ENCODE data around the gene PLOD3. TPM values are rescaled to one million over a fixed set of nuclear protein-coding genes. Genes with fewer than 3 reads are reported as not detected.

Gene PLOD3
- total and polyA plus RNA-seq, 2 donors (not counting 1 experiment from before 2014, with no cell fraction given): 40.1 to 47.5 TPM

- no peak overlapping the region for H3K27ac Mint-ChIP-seq
- Histone ChIP-seq H3K4me3 (ENCODE audit: control extremely low read depth in 1 of 5, extremely low read depth in 1 of 5, insufficient read depth in 1 of 5, low read depth in 2 of 5, low read length in 4 of 5) (peak overlapping the region in 1 of 5 experiments; percentile 29), H3K36me3 (replicated peaks in 1 of 2; ENCODE audit: control extremely low read depth in 1 of 2, control insufficient read depth in 1 of 2, extremely low read depth in 1 of 2, insufficient read depth in 2 of 2, low read length in 1 of 2) (no peaks in the 10 kb centered on the region), H4K20me1 (ENCODE audit: control insufficient read depth, insufficient read depth, low read length, poor library complexity, severe bottlenecking) (no peaks in the 10 kb centered on the region), H3K27ac (ENCODE audit: low read length in 2 of 2) (no peak overlapping the region), H3K79me2 (ENCODE audit: control insufficient read depth, insufficient read depth, low read length) (no peaks in the 10 kb centered on the region), H3K27me3 (replicated peaks in 1 of 4; ENCODE audit: control extremely low read depth in 1 of 4, control insufficient read depth in 3 of 4, insufficient read depth in 4 of 4, low read length in 3 of 4) (peaks cover 0 to 77% (median 44%) of the 10 kb centered on the region in 4 experiments), H3K4me2 (replicated peaks; ENCODE audit: low read depth, low read length, poor library complexity, severe bottlenecking) (peak overlapping the region; percentile 66), H2AFZ (ENCODE audit: insufficient read depth, low read depth, low read length, poor library complexity, severe bottlenecking) (peak overlapping the region; percentile 10), H3K9ac (ENCODE audit: low read length) (peak overlapping the region; percentile 15), H3K9me3 (ENCODE audit: control extremely low read depth in 1 of 3, control insufficient read depth in 2 of 3, insufficient read depth in 1 of 3, low read length in 2 of 3) (peaks cover 0 to under 1% (median 0%) of the 10 kb centered on the region in 3 donors), H3K4me1 (ENCODE audit: control insufficient read depth in 2 of 2, insufficient read depth in 2 of 2, low read length in 2 of 2) (peaks cover 17 to 19% of the 10 kb centered on the region in 2 donors)
- peak; percentile 32 for ATAC-seq (ENCODE audit: low read depth)
- CTCF ChIA-PET: no interaction called here
- H3K9me3 Mint-ChIP-seq (ENCODE audit: insufficient read depth): no peaks in the 10 kb centered on the region
- WGBS (ENCODE audit: insufficient coverage): 7% methylated on average over 27 of the region's 27 CpGs
- H3K4me1 Mint-ChIP-seq: peaks cover 19% of the 10 kb centered on the region
- DNase-seq: no peak
- no peak overlapping the region for H3K4me3 Mint-ChIP-seq
- intact Hi-C loops (cut with micrococcal nuclease): no loop called here
- peaks cover 65% of the 10 kb centered on the region for H3K27me3 Mint-ChIP-seq
- POLR2A ChIA-PET: no interaction called here
- TF ChIP-seq CTCF (IDR thresholded peaks at IDR 0.05) (no peak), EZH2 (IDR thresholded peaks at IDR 0.05; ENCODE audit: borderline replicate concordance, insufficient read depth, low read depth, low read length, poor library complexity, severe bottlenecking) (no peak)
Measured at GRCh38 chr7:101179713-101180112, 37.7 kb downstream of the PLOD3 start.

- POLR2A ChIA-PET: interaction anchor here (0.6 kb wide), 1 partner anchor 327 kb away, joined by 7 read pairs; the partner anchor contains the start of gene SLC12A9
- Histone ChIP-seq H2AFZ (ENCODE audit: insufficient read depth, low read depth, low read length, poor library complexity, severe bottlenecking) (no peak overlapping the region), H3K27me3 (replicated peaks in 1 of 4; ENCODE audit: control extremely low read depth in 1 of 4, control insufficient read depth in 3 of 4, insufficient read depth in 4 of 4, low read length in 3 of 4) (peaks cover 0 to 83% (median 47%) of the 10 kb centered on the region in 4 experiments), H3K4me2 (replicated peaks; ENCODE audit: low read depth, low read length, poor library complexity, severe bottlenecking) (peak overlapping the region; percentile 66), H3K9me3 (ENCODE audit: control extremely low read depth in 1 of 3, control insufficient read depth in 2 of 3, insufficient read depth in 1 of 3, low read length in 2 of 3) (peaks cover 0 to 6% (median 0%) of the 10 kb centered on the region in 3 donors), H3K4me1 (ENCODE audit: control insufficient read depth in 2 of 2, insufficient read depth in 2 of 2, low read length in 2 of 2) (peaks cover 23 to 24% of the 10 kb centered on the region in 2 donors), H3K9ac (ENCODE audit: low read length) (peak overlapping the region; percentile 26), H3K79me2 (ENCODE audit: control insufficient read depth, insufficient read depth, low read length) (no peaks in the 10 kb centered on the region), H3K4me3 (ENCODE audit: control extremely low read depth in 1 of 5, extremely low read depth in 1 of 5, insufficient read depth in 1 of 5, low read depth in 2 of 5, low read length in 4 of 5) (peak overlapping the region in 1 of 5 experiments; percentile 29), H4K20me1 (ENCODE audit: control insufficient read depth, insufficient read depth, low read length, poor library complexity, severe bottlenecking) (no peaks in the 10 kb centered on the region), H3K27ac (ENCODE audit: low read length in 2 of 2) (no peak overlapping the region), H3K36me3 (replicated peaks in 1 of 2; ENCODE audit: control extremely low read depth in 1 of 2, control insufficient read depth in 1 of 2, extremely low read depth in 1 of 2, insufficient read depth in 2 of 2, low read length in 1 of 2) (no peaks in the 10 kb centered on the region)
- H3K4me1 Mint-ChIP-seq: peaks cover 25% of the 10 kb centered on the region
- DNase-seq (peak; percentile 38), ATAC-seq (ENCODE audit: low read depth) (peak; percentile 15)
- intact Hi-C loops (cut with micrococcal nuclease): no loop called here
- peak overlapping the region; percentile 32 for H3K27ac Mint-ChIP-seq
- peaks cover 67% of the 10 kb centered on the region for H3K27me3 Mint-ChIP-seq
- TF ChIP-seq EZH2 (IDR thresholded peaks at IDR 0.05; ENCODE audit: borderline replicate concordance, insufficient read depth, low read depth, low read length, poor library complexity, severe bottlenecking): no peak
- no peak for TF ChIP-seq CTCF (IDR thresholded peaks at IDR 0.05)
- WGBS (ENCODE audit: insufficient coverage): 6% methylated on average over 10 of the region's 20 CpGs
- H3K9me3 Mint-ChIP-seq (ENCODE audit: insufficient read depth): no peaks in the 10 kb centered on the region
- peak overlapping the region; percentile 73 for H3K4me3 Mint-ChIP-seq
- CTCF ChIA-PET: no interaction called here
Measured at GRCh38 chr7:101179117-101179516, 38.3 kb downstream of the PLOD3 start.

Measured in B cell (primary cell).